ENCODE measurements around the gene HAUS6. TPM values are rescaled to one million over a fixed set of nuclear protein-coding genes. Genes with fewer than 3 reads are reported as not detected.

Gene HAUS6
- total and polyA plus RNA-seq, 2 of the 13 experiments (the other 11 are each of a cell fraction or from before 2014, with no cell fraction given), result 9.8 to 31.1 TPM

DNA sequence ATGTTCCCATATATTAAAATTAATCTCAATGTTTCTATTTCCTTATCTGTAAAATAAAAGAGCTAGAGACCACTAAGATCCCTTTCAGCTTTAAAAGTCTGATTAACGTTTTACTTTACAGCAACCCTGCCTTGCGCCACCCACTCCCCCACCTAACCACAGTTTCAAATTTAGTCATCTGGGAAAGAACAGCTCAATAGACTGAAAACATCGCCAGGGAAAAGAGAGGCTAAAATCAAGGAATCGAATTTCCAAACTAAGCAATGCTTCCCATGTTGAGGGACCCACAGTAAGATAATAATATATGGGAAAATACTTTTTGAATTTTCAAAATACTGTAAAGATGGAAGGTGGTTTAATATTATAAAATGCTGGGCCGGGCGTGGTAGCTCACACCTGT is 76.3 kb downstream of the HAUS6 start:
- FAIRE-seq (no peak), ATAC-seq (no peak), DNase-seq (ENCODE audit: low spot score) (no peak)
- intact Hi-C loops (cut with micrococcal nuclease; ENCODE audit: unreplicated experiment) (loop anchor here (5.0 to 10.0 kb wide), 2 partner anchors 232 to 1214 kb away; no protein-coding TSS in a partner anchor), in situ Hi-C loops (cut with HindIII; ENCODE audit: extremely low pct_ligation_motif_present, low pct_unique_long_range_greater_than_20kb) (loop anchor here (5.0 to 25.0 kb wide), 2 partner anchors 769 to 1214 kb away; no protein-coding TSS in a partner anchor)
- WGBS (ENCODE audit: low lambda C conversion rate), result 25% methylated on average over 6 of the region's 6 CpGs
- H3K9ac ChIP-seq (ENCODE audit: insufficient read depth, low read depth, low read length), result no peak overlapping the region
- ChIA-PET POLR2A (no interaction called here), CTCF (ENCODE audit: low intra/inter-chr PET ratio, low total read pairs) (no interaction called here)
- H4K20me1 ChIP-seq (ENCODE audit: insufficient read depth, low read length), result no peaks in the 10 kb centered on the region
- no peak overlapping the region for H3K4me2 ChIP-seq (ENCODE audit: low read depth, low read length)
- no peaks in the 10 kb centered on the region for H3K79me2 ChIP-seq (ENCODE audit: insufficient read depth, low read length)
- no peak overlapping the region for H3K4me3 ChIP-seq (replicated peaks in 1 of 3; ENCODE audit: insufficient read depth in 1 of 3, low read depth in 2 of 3, low read length in 3 of 3)
- H3K4me1 ChIP-seq (ENCODE audit: insufficient read depth, low read length), result no peaks in the 10 kb centered on the region
- no peaks in the 10 kb centered on the region for H3K9me3 ChIP-seq (ENCODE audit: low read length)
- TF ChIP-seq KDM2A (CRISPR knock-in tag; IDR thresholded peaks at IDR 0.05; ENCODE audit: borderline replicate concordance, low read depth), result no peak
- TF ChIP-seq ZFP36 (IDR thresholded peaks at IDR 0.05; ENCODE audit: borderline replicate concordance, low read depth, low read length, partially characterized antibody), result no peak
- TF ChIP-seq FOSL2 (CRISPR knock-in tag; IDR thresholded peaks at IDR 0.05), result no peak
- TF ChIP-seq ZNF567 (CRISPR knock-in tag; IDR thresholded peaks at IDR 0.05; ENCODE audit: borderline replicate concordance), result no peak
- TF ChIP-seq IRX3 (CRISPR knock-in tag; IDR thresholded peaks at IDR 0.05; ENCODE audit: borderline replicate concordance, low read depth), result no peak
- TF ChIP-seq ATAD3A (CRISPR knock-in tag; IDR thresholded peaks at IDR 0.05), result no peak
- TF ChIP-seq, protein P1, sequence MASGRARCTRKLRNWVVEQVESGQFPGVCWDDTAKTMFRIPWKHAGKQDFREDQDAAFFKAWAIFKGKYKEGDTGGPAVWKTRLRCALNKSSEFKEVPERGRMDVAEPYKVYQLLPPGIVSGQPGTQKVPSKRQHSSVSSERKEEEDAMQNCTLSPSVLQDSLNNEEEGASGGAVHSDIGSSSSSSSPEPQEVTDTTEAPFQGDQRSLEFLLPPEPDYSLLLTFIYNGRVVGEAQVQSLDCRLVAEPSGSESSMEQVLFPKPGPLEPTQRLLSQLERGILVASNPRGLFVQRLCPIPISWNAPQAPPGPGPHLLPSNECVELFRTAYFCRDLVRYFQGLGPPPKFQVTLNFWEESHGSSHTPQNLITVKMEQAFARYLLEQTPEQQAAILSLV (CRISPR knock-in tag; IDR thresholded peaks at IDR 0.05; ENCODE audit: borderline replicate concordance), result no peak
- no peak for TF ChIP-seq ZNF121 (CRISPR knock-in tag; IDR thresholded peaks at IDR 0.05)
- TF ChIP-seq, protein P2, sequence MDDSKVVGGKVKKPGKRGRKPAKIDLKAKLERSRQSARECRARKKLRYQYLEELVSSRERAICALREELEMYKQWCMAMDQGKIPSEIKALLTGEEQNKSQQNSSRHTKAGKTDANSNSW (CRISPR knock-in tag; IDR thresholded peaks at IDR 0.05; ENCODE audit: borderline replicate concordance), result no peak
- TF ChIP-seq, protein P3, sequence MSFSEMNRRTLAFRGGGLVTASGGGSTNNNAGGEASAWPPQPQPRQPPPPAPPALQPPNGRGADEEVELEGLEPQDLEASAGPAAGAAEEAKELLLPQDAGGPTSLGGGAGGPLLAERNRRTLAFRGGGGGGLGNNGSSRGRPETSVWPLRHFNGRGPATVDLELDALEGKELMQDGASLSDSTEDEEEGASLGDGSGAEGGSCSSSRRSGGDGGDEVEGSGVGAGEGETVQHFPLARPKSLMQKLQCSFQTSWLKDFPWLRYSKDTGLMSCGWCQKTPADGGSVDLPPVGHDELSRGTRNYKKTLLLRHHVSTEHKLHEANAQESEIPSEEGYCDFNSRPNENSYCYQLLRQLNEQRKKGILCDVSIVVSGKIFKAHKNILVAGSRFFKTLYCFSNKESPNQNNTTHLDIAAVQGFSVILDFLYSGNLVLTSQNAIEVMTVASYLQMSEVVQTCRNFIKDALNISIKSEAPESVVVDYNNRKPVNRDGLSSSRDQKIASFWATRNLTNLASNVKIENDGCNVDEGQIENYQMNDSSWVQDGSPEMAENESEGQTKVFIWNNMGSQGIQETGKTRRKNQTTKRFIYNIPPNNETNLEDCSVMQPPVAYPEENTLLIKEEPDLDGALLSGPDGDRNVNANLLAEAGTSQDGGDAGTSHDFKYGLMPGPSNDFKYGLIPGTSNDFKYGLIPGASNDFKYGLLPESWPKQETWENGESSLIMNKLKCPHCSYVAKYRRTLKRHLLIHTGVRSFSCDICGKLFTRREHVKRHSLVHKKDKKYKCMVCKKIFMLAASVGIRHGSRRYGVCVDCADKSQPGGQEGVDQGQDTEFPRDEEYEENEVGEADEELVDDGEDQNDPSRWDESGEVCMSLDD (CRISPR knock-in tag; IDR thresholded peaks at IDR 0.05; ENCODE audit: borderline replicate concordance), result no peak
- no peak for TF ChIP-seq CBFB (CRISPR knock-in tag; IDR thresholded peaks at IDR 0.05)
- TF ChIP-seq, protein P4, sequence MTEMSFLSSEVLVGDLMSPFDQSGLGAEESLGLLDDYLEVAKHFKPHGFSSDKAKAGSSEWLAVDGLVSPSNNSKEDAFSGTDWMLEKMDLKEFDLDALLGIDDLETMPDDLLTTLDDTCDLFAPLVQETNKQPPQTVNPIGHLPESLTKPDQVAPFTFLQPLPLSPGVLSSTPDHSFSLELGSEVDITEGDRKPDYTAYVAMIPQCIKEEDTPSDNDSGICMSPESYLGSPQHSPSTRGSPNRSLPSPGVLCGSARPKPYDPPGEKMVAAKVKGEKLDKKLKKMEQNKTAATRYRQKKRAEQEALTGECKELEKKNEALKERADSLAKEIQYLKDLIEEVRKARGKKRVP (CRISPR knock-in tag; IDR thresholded peaks at IDR 0.05), result no peak
- TF ChIP-seq ZNF138 (CRISPR knock-in tag; IDR thresholded peaks at IDR 0.05; ENCODE audit: low read depth), result no peak
- no peak for TF ChIP-seq ZNF382 (CRISPR knock-in tag; IDR thresholded peaks at IDR 0.05; ENCODE audit: borderline replicate concordance)
- H2AFZ ChIP-seq (ENCODE audit: low read length), result no peak overlapping the region
- BruUV-seq (replicated peaks), result no TSS peak
- no peaks in the 10 kb centered on the region for H3K36me3 ChIP-seq (replicated peaks in 1 of 2; ENCODE audit: control insufficient read depth in 1 of 2, insufficient read depth in 2 of 2, low read length in 2 of 2)
- no peak overlapping the region for H3K27ac ChIP-seq (ENCODE audit: extremely low read length, insufficient read depth, low read length)
- no peaks in the 10 kb centered on the region; a peak in 1 of 5 replicates for H3K27me3 ChIP-seq (ENCODE audit: control insufficient read depth in 1 of 2, insufficient read depth in 2 of 2, low read length in 2 of 2)

All from HepG2 (cell line).